ENCODE measurements around the gene SH3BGRL.

DNA sequence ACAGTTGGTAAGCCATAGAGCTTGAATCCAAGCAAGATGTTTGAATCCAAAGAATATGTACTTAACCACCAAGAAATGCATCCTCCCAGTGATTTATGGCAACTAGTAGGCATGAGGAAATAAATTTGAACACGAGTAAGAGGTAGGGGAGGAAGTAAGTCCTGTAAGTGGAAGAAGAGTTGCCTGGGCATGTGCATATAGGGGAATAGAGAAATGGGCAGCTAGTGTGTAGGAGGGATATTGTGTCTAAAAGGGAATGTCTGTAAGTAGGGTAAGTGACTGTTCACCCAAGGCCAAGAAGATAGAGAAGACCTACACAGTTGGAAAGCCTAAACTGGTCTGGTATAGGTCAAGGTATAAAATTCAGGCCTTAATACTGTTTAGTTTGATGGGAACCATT is 4.6 kb downstream of the SH3BGRL start:
- TF ChIP-seq POLR2A (IDR thresholded peaks at IDR 0.05; ENCODE audit: low read length), result no peak
- TF ChIP-seq GATA1 (IDR thresholded peaks at IDR 0.05; ENCODE audit: low read depth, low read length), result no peak

Measured in erythroblast (primary cell).